T follicular helper cell (primary cell): Measurements from ENCODE around the gene SNX11.

ENCODE experiments used
- DNase-seq: peaks from one replicate; pipeline ENCODE4 v3.0.0-alpha.2; 2020; ENCODE audit warnings: low read depth

The SNX11 gene

GRCh38 chr17:48100160-48100559, 7.4 kb upstream of the SNX11 start:
- DNase-seq, result no peak

GRCh38 chr17:48100591-48101011, 7.0 kb upstream of the SNX11 start:
- DNase-seq, result no peak

GRCh38 chr17:48101012-48101720, 6.4 kb upstream of the SNX11 start, which contains the start of gene CBX1:
Gene CBX1, minus strand, starts transcription at chr17:48101478. Its CDS starts 24,474 bp downstream, at chr17:48077004.
- DNase-seq, result peak; percentile 89

- DNase-seq, result no peak
Measured at GRCh38 chr17:48102043-48102750, 5.4 kb upstream of the SNX11 start.

- DNase-seq, result no peak
Measured at GRCh38 chr17:48102798-48103715, 4.5 kb upstream of the SNX11 start.

- DNase-seq, result no peak
Measured at GRCh38 chr17:48104440-48104839, 3.1 kb upstream of the SNX11 start.

GRCh38 chr17:48106802-48107136, 797 bp upstream of the SNX11 start:
- no peak for DNase-seq

GRCh38 chr17:48110761-48111160, 3.2 kb downstream of the SNX11 start:
- no peak for DNase-seq

GRCh38 chr17:48111937-48112241, 4.3 kb downstream of the SNX11 start:
- no peak for DNase-seq

- peak; percentile 20 for DNase-seq
Measured at GRCh38 chr17:48113201-48113676, 5.7 kb downstream of the SNX11 start.

GRCh38 chr17:48121923-48122664, 14.5 kb downstream of the SNX11 start:
- no peak for DNase-seq

GRCh38 chr17:48122665-48123045, 15.1 kb downstream of the SNX11 start:
- DNase-seq, result no peak

- DNase-seq, result no peak
Measured at GRCh38 chr17:48123111-48123510, 15.5 kb downstream of the SNX11 start.

- no peak for DNase-seq
Measured at GRCh38 chr17:48123776-48124388, 16.3 kb downstream of the SNX11 start.

GRCh38 chr17:48125829-48126531, 18.4 kb downstream of the SNX11 start:
- DNase-seq, result no peak

- DNase-seq, result no peak
Measured at GRCh38 chr17:48126532-48126850, 18.9 kb downstream of the SNX11 start.

- no peak for DNase-seq
Measured at GRCh38 chr17:48127371-48128051, 19.9 kb downstream of the SNX11 start.

GRCh38 chr17:48128400-48128799, 20.8 kb downstream of the SNX11 start:
- DNase-seq, result no peak

- no peak for DNase-seq
Measured at GRCh38 chr17:48129981-48130380, 22.4 kb downstream of the SNX11 start.

GRCh38 chr17:48131216-48131824, 23.8 kb downstream of the SNX11 start:
- peak; percentile 35 for DNase-seq
